ENCODE data around the gene ZER1. TPM values are rescaled to one million over a fixed set of nuclear protein-coding genes. Genes with fewer than 3 reads are reported as not detected.
A peak's percentile ranks its signal among the peaks of the same experiment; 100 is the strongest.
"Not testable (repeated sequence)": the region's sequence is repeated elsewhere in the genome, so short reads cannot be mapped to it uniquely, and the experiment has no call there.

The ZER1 gene
- 12.4 and 21.5 TPM in 2 replicates for total RNA-seq (2014; rRNA removed; shearing (Covaris generic))

DNA sequence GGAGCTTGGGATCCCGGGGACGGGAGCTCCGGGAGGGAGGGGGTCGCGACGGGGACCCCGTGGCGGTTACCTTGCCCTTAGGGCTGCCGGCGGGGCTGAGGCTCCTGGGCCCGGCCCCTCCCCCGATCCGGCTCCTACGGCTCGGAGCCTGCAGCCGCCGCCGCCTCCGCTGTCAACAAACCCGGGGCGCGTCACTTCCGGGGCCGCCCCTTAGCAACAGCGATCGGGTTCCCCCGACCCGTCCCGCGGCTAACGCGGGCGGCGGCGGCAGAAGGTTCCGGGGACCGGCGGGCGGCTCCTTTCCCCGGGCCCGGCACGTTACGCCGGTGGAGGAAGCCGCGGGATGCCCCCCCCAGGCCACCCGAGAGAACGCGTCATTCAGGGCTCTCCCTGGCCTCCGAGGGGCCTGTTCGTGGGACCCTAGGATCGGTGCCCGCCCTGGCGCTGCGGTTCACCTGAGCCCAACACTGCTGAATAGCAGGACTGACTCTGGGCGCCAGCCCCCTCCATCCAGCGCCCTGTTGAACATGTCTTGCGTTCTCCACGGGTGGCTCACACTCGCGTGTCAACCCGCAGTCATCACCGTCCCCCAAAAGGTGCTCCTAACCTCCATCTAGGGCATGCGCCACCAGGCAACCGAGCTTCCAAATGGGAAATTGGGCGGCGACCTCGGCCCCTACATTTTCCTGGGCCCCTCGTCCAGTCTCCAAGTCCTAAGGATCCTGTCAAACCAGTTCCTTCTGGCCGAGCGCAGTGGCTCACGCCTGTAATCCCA lies at the start of gene ZER1:
TSS of gene ZER1 (minus strand) at position 183 of the 775 bp plus-strand sequence. CDS start 16,362 bp downstream, outside the sequence.
- DNase-seq (ENCODE audit: low spot score) = peak; percentile 72

DNA sequence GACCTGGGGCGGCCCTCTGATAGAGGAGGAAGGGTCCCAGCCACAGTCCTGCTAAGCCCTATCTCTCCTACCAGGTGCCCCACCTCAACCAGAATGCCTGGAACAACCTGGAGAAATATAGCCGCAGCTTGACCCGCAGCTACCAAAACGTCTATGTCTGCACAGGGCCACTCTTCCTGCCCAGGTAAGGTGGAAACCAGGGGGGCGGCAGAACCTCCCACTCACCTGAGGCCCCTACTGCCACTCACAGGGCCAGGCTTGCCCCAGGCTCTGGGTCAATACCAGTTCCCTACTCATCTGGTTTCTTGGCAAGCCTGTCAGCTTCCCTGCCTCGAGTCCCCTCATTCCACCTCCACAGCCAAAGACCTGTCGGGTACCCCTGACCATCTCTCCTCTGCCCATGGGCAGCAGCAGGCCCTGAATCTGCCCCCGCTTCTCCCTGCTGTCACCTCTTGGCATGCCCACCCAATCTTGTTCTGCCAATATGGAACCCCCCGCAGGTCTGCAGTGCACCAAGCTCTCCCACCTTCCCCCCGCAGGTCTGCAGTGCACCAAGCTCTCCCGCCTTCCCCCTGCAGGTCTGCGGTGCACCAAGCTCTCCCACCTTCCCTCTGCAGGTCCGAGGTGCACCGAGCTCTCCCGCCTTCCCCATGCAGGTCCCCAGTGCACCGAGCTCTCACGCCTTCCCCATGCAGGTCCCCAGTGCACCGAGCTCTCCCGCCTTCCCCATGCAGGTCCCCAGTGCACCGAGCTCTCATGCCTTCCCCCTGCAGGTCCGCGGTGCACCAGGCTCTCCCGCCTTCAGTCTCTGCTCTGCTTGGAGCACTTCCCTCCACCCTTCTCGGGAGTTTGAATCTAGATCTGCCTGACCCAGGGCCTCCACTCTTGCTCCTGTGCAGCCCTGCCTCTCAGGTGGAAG lies 49.2 kb upstream of the ZER1 start:
- DNase-seq (ENCODE audit: low spot score) = no peak

DNA sequence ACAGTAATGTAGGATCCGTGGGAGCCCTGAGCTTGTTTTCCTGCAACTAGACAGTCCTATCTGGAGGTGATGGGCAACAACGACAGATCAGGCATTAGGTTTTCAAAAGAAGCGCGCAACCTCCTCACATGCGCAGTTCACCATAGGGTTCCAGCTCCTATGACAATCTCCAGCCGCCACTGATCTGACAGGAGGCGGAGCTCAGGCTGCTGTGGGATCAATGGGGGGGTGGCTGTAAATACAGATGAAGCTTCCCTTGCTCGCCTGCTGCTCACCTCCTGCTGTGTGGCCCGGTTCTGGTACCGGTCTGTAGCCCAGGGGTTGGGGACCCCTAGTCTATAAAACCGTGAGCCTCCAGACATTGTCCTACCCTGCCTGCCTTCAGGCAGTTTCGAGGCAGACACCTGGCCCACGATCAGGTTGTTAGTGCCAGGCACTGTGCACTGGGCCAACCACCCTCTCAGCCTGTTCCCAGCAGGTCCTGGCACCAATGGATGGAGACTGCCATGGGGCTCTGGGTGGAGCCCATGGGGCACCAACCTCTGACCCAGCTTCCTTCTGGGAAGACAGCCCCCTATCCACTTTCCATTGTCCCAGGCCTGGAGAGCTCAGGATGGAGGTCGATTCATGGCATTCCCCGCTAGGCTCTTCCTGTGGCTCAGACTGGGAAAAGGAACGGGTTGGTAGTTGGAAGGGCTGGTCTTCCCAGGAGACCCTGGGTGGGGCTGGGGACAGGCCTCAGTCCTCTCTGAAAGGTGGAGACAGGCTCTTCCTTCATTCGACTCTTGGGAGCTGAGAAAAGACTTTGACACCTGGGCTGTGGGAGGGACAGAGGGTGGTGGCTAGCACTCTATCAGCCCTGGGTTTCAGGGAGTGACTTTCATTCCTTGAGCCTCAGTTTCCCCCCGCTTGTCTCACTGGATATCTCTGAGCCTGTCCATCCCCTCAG lies 48.3 kb upstream of the ZER1 start:
- no peak for DNase-seq (ENCODE audit: low spot score)

DNA sequence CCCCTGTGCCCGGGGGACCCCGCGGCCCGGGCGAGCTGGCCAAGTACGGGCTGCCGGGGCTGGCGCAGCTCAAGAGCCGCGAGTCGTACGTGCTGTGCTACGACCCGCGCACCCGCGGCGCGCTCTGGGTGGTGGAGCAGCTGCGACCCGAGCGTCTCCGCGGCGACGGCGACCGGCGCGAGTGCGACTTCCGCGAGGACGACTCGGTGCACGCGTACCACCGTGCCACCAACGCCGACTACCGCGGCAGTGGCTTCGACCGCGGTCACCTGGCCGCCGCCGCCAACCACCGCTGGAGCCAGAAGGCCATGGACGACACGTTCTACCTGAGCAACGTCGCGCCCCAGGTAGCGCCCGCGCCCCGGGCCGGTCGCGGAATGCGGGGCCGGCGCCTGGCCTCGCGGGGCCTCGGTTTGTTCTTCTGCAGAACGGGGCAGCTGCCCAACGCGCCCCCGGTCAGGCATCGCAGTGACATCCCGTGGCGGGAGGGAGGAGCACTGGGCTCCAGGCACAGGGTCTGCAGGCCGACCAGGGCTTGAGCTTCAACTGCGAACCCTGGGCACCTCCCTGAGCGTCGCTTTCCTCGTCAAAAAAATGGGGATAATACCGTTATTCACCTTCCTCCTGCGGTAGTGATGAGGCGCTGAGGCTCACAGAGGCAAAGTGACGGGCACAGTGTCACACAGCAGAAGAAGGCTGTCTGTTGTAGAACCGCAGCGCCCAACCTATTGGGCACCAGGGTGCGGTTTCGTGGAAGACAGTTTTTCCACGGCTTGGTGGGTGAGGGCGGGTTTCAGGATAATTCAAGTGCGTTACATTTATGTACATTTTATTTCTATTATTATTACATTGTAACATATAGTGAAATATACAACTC lies 47.4 kb upstream of the ZER1 start:
- no peak for DNase-seq (ENCODE audit: low spot score)

DNA sequence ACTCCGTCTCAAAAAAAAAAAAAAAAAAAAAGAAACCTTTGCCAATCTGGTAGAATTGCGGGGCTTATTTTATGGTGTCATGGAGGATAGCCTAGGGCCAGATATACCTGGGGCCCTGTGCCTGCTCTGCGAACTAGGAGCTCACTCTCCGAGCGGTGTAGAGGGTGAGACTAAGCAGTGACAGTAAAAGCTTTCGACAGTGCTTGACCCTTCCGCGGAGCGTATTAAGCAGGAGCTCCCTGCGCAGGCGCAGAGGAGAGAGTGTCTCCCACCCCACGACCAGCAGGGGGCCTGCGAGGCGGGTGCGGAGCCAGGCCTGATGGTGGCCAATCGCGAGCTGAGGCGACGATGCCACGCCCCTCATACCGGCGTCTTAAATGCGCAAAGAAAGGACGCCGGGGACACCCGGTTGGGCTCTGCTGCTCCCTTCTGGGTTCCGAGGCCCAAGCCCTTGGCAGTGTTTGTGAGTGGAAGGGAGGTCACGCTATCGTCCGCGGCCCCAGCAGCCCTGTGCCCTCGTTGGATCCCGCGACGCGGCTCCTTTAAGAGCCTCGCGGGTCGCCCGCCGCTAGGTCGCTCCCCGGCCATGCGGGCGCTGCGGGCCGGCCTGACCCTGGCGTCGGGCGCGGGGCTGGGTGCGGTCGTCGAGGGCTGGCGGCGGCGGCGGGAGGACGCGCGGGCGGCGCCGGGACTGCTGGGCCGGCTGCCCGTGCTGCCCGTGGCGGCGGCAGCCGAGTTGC lies 46.5 kb upstream of the ZER1 start, which contains the start of gene ENDOG:
TSS of gene ENDOG (plus strand) at position 402 of the 740 bp plus-strand sequence. CDS start at position 587, 185 bp downstream.
- DNase-seq (ENCODE audit: low spot score) = peak; percentile 96

DNA sequence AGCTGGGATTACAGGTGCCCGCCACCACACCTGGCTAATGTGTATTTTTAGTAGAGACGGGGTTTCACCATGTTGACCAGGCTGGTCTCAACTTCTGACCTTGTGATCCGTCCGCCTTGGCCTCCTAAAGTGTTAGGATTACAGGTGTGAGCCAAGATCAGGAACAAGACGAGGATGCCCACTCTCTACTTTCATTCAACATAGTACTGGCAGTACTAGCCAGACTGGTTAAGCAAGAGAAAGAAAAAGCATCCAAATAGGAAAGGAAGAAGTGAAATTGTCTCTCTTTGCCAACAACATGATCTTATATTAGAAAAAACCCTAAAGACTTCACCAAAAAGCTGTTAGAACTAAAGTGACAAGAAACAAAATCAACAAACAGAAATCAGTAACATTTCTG lies 39.1 kb upstream of the ZER1 start:
- DNase-seq (ENCODE audit: low spot score) = no peak

DNA sequence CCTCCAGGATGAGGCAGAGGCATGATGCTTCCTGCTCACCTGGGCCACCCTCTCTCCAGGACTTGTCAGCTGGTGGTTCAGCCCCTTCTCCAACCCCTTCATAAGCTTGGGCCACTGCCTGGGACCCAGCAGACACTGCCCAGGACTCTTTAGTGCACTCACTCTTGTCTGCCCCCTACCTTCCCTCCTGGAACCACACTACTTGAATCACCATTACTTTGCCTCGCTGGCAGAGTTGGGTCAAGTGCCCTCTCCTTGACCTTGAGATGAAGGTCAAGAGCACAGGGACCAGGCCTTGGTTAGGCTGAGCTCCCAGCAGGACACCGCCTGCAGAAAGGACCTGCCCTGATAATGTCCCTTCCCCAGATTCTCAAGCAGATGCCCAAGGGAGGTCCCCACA lies 38.1 kb upstream of the ZER1 start:
- no peak for DNase-seq (ENCODE audit: low spot score)

DNA sequence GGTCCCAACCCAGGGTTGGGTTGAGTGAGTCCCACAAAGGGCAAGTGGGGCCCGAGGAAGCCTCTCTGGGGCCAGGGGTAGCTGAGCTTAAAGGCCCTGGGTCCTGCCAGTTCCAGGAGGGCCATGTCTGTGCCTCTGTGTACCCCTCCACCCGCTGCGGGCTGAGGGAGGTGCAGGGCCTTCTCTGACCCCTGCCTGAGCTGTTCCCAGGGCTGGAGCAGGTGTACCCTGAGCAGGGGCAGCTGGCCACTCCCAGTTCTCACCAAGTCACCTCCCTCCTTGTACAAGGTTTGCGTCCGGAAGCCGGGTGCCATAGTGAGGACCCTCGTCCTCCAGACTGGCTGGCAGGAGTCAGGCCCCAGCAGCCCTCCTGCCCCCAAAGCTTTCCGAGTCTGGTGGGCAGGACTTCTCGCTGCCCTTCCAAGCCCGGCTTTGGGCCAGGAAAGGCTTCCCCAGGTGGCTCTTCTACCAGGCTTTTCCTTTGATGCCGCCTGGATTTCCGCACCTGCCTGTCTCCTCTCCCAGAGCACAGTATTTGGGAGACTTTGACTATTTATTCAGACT lies 37.4 kb upstream of the ZER1 start:
- DNase-seq (ENCODE audit: low spot score) = no peak

DNA sequence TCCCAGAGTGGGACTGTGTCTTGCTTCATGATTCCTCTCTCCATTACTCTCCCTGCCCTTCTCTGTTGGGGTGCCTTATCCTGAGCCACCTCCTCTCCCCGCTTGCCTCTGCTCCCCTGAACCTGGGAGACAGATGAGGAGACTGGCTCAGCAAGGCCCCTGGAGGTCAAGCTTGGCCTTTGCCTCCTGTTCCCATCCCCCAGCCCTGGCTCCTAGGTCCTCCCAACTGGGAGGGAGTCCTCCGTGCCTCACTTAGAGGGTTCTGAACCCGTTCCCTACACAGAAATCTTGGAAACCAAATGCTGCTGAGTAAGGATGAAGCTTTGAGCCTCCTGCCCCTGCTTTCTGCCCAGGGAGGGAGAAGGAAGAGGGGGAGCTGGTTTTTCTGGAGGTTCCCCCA lies 36.8 kb upstream of the ZER1 start:
- DNase-seq (ENCODE audit: low spot score) = no peak

DNA sequence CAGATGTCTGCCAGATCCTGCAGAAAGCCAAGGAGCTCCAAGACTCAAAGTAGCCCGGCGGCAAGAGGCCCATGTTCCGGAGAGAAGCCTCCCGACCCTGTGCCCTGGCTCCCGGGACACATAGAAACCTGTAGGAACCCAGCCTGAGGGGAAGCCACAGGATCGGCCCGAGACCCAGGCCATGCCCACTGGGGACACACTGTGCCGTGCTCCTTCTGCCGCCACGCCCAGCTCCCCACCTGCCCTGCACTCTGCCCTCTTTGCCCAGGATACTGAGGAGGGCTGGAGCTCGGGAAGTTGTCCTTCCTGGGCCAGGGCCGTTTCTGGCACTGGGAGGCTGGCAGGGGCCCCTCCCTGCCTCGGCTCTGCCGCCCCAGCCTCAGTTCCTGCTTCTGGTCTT lies 36.1 kb upstream of the ZER1 start:
- no peak for DNase-seq (ENCODE audit: low spot score)

DNA sequence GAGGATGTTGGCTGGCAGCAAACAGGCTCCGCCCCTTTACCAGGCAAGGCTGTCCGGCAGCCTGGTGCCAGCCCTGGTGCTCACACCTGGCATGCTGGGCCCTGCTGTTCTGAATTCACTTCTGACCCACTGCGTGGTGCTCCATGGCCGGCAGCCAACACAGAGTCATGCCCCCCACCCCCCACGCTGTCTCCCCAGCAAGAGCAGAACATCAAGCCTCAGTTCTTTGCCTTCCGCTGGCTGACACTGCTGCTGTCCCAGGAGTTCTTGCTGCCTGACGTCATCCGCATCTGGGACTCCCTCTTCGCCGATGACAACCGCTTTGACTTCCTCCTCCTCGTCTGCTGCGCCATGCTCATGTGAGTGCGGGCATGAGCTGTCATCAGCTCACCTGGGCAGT lies 33.9 kb upstream of the ZER1 start:
- no peak for DNase-seq (ENCODE audit: low spot score)

DNA sequence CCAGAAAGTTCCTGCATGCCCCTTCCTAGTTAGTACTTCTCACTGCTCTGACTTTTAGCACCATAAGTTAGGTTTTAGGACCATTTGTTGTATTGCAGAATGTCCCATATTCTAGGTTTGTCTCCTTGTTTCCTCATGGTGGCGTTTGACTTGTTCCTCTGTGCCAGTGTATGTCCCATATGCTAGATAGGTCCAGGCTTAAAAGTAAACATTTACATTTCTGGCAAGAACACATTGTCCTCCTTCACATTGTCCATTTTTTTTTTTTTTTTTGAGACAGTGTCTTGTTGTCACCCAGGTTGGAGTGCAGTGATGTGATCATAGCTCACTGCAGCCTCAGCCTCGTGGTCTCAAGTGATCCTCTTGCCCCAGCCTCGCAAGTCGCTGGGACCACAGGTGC lies 30.8 kb upstream of the ZER1 start:
- DNase-seq (ENCODE audit: low spot score) = no peak

DNA sequence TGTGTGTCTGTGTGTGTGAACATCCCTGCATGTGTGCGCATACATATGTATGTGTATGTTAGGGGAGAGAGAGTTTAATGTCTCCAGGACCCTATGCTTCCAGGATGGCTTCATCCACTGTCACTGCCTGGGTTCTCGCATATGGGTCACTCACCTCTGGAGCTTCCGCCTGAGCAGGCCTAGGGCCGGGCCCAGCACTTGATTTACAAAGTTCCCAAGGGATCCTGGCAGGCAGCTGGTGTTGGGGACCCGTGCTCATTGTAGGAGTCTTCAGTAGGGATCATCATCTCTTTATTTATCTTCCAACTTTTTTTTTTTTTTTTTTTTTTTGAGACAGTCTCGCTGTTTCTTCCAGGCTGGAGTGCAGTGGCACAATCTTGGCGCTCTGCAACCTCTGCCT lies 28.3 kb upstream of the ZER1 start:
- no peak for DNase-seq (ENCODE audit: low spot score)

DNA sequence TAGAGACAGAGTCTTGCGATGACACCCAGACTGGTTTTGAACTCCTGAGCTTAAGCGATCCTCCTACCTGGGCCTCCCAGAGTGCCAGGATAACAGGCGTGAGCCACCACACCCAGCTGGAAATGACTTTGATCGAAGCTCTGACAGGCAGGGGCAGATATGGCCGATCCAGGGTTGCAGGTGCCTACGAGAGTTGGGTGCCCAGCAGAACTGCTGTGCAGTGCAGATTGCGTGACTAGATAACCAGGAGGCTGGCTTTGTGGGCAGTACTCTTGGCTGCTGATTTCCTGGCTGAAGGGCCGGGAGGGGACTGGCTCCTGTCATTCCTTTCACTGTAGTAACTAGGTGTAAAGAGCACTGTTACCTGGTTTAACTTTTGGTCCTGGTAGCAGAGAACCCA lies 27.2 kb upstream of the ZER1 start:
- DNase-seq (ENCODE audit: low spot score) = no peak

DNA sequence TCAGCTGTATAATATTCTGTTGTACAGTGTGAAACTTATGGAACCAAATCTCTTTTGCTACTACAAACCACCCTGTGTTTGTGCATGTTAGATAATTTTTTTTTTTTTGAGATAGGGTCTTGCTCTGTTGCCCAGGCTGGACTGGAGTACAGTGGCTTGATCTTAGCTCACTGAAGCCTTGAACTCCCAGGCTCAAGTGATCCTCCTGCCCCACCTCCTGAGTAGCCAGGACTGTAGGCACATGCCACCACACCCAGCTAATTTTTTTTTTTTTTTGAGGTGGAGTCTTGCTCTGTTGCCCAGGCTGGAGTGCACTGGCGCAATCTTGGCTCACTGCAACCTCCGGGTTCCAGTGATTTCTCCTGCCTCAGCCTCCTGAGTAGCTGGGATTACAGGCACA lies 23.2 kb upstream of the ZER1 start:
- not testable (repeated sequence) for DNase-seq (ENCODE audit: low spot score)

DNA sequence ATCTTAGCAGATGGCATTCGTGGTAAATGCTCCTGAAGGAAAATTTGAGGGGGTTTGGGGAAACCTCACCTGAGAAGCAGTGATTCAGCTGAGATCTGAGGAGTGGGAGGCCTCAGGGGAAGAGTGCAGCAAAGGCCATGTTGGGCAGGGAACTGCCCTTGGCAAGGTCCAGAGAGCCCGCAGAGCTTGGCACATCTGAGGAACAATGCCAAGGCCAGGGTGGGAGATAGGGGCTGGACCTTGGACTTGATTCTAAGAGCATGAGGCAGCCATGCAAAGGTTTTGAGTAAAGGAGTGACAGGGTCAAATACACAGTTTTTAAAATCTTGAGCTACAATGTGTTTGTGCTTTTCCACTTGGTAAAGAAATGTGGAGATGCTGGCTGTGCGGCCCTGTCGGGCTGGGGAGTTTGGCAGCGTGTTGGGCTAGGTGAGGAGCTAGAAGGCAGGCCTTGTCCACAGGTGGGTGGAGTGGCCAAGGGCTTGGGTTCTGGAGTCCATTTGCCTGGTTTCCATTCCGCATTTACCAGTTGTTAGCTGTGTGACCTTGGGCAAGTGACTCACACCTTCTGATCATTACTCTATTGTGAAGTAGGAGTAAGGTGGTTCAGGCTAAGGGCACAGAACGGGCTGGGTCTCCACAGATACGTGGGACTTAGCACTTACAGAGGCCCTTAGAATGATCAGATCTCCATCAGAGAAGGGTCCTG lies 21.4 kb upstream of the ZER1 start:
- DNase-seq (ENCODE audit: low spot score) = no peak

DNA sequence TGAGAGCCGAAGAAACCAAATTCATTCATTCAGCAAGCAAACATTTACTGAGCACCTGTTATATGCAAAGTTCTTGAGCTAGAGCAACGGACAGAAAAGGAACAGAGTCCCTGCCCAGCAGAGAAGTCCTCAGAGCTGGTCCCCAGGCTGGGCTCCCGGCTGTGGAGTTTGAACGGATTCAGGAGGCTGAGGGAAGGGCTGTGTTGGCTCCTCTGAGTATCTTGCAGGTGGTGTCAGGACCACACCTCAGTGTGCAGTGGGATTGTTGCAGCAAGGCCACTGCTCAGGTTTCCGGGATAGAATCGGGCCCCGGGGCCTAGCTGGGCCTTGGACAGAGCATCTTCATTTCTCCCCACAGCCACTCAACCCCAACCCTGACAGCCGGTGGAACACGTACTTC lies 20.4 kb upstream of the ZER1 start:
- DNase-seq (ENCODE audit: low spot score) = no peak

DNA sequence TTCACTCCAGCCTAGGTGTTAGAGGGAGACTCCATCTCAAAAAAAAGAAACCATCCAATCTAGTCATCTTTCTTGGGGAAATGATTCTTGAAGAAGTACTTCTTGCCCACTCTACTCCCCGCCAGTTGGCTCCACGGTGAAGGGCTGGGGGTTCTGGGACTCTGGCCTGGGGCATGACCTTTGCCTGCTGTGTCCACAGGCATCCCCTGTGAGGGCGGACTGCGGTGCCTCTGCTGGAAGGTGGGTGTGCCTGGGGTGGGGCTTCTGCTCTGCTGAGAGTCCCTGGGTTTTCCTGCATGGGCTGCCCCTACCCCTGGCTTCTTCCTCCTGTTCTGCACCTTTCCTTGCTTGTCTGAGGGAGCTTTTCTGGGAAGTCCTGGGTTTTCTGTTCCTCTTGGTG lies 18.8 kb upstream of the ZER1 start:
- DNase-seq (ENCODE audit: low spot score) = no peak

DNA sequence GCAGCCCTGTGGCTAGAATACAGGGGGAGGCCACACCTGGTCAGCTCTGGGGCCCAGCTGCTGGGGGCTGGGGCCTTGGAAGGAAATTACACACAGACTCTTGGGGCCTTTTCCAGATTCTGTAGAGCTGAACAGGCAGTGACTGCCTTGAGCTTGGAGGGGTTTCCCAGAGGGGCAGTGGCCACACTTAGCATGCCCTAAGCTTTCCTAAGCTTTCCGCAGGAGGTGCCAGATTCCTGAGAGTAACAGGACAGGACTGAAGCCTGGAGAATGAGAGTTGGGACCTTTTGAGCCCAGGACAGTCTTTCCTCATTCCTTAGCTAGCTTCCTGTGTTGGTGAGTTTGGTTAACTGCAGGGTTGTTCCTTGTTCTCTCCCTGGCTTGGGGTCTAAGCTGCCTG lies 16.7 kb upstream of the ZER1 start:
- no peak for DNase-seq (ENCODE audit: low spot score)
